SU-DHL-6 (cell line): Measurements from ENCODE around the gene FOXN3.
A peak's percentile ranks its signal among the peaks of the same experiment; 100 is the strongest.

Source experiments
- H2AFZ ChIP-seq: fragments of 200-600 bp; sonication (generic); 2 replicates; pipeline ENCODE4 v1.6.1; 2014; ENCODE audit warnings: low read depth, mild to moderate bottlenecking, moderate library complexity, mixed read lengths, antibody characterized with exemption, low read length; ENCODE audit not compliant: severe bottlenecking
- H3F3A ChIP-seq: fragments of 200-600 bp; shearing (Covaris generic); 2 replicates; pipeline ENCODE4 v1.6.0; 2016; ENCODE audit warnings: antibody characterized with exemption, mild to moderate bottlenecking; ENCODE audit not compliant: insufficient read depth
- H3K27ac ChIP-seq: fragments of 200-600 bp; sonication (generic); 2 replicates; pipeline ENCODE4 v1.5.1; 2016; ENCODE audit warnings: low read depth, mild to moderate bottlenecking, low read length, moderate library complexity, mixed read lengths
- H3K27me3 ChIP-seq: fragments of 200-600 bp; sonication (generic), shearing (Covaris generic); 2 replicates; pipeline ENCODE4 v1.6.0; 2014; ENCODE audit warnings: mild to moderate bottlenecking, low read length
- H3K36me3 ChIP-seq: fragments of 200-600 bp; sonication (generic); 2 replicates; pipeline ENCODE4 v1.6.1; 2014; ENCODE audit warnings: mild to moderate bottlenecking, low read length, mixed read lengths
- H3K4me2 ChIP-seq: fragments of 300-600, 200-600 bp; shearing (Covaris generic), sonication (generic); 2 replicates; pipeline ENCODE4 v1.6.0; 2014; ENCODE audit warnings: low read length, low read depth, mild to moderate bottlenecking; ENCODE audit not compliant: poor library complexity, severe bottlenecking
- H3K4me3 ChIP-seq: fragments of 200-600 bp; sonication (generic); 2 replicates; pipeline ENCODE4 v1.5.1; 2014; ENCODE audit warnings: antibody characterized with exemption, low read length, mild to moderate bottlenecking, mixed read lengths; ENCODE audit not compliant: insufficient read depth, poor library complexity, severe bottlenecking
- H3K79me2 ChIP-seq: fragments of 200-600 bp; sonication (generic); 2 replicates; pipeline ENCODE4 v1.6.1; 2014; ENCODE audit warnings: mild to moderate bottlenecking, low read length, moderate library complexity; ENCODE audit not compliant: insufficient read depth
- H3K9ac ChIP-seq: fragments of 200-600 bp; sonication (generic); 2 replicates; pipeline ENCODE4 v1.7.0; 2014; ENCODE audit warnings: mild to moderate bottlenecking, low read length
- H3K9me2 ChIP-seq: fragments of 200-600 bp; sonication (generic); replicated peaks from 2 replicates; pipeline ENCODE4 v1.6.1; 2014; ENCODE audit warnings: low read length; ENCODE audit not compliant: insufficient read depth
- H3K9me3 ChIP-seq: fragments of 200-600 bp; sonication (generic); 2 replicates; pipeline ENCODE4 v1.6.1; 2014; ENCODE audit warnings: low read length, mixed read lengths; ENCODE audit not compliant: insufficient read depth
- H4K20me1 ChIP-seq: fragments of 200-600 bp; sonication (generic); 2 replicates; pipeline ENCODE4 v1.6.1; 2014; ENCODE audit warnings: low read depth, mild to moderate bottlenecking, antibody characterized with exemption, low read length, moderate library complexity, mixed read lengths
- EZH2phosphoT487 ChIP-seq: fragments of 200-600 bp; sonication (generic), shearing (Covaris generic); conservative IDR thresholded peaks from 2 replicates; pipeline ENCODE4 v1.6.1; 2018; ENCODE audit warnings: mild to moderate bottlenecking, antibody characterized with exemption, low read length, moderate library complexity, mixed read lengths
- TF ChIP-seq, protein P1 (sequence below): fragments of 200-600 bp; sonication (generic); IDR thresholded peaks from one replicate; pipeline ENCODE4 v1.5.1; 2017; ENCODE audit warnings: antibody characterized with exemption, mild to moderate bottlenecking, low read length, moderate library complexity; ENCODE audit not compliant: insufficient read depth, poor library complexity, severe bottlenecking

FOXN3 gene

DNA sequence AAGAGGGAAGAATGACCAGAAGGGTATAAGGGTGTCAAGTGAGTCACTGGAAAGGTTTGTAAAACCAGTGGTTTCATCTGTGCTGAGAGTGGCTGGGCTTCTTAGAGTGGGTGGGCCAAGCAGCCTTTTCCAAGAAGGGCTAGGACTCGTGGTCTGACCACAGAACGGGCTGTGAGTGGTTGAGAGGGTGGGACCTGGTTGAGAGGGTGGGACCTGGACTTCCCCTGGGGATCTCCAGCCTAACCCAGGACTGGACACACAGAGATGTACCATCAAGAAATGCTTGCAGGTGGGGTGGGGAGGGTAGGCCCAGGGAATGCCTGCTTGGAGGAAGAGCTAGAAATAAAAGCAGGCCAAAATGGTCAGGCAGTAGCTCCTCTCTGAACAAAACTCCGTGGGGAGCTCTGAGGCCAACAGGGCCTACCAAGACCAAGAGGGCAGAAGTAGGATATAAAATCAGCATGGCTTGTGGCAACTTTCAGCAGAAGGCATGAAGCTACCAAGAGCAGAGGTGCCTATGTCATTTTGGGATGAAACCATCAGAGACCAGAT is 140.5 kb downstream of the FOXN3 start:
- no peak overlapping the region for H3K9ac ChIP-seq
- H3K4me3 ChIP-seq, result no peak overlapping the region
- 0 out of 2 replicates have a peak overlapping the region, but pooled peaks have one; percentile 0 for H3K27ac ChIP-seq
- H3K9me3 ChIP-seq, result no peaks in the 10 kb centered on the region
- H3K9me2 ChIP-seq, result no peaks in the 10 kb centered on the region
- no peaks in the 10 kb centered on the region for H4K20me1 ChIP-seq
- no peaks in the 10 kb centered on the region for H3F3A ChIP-seq
- H3K4me2 ChIP-seq, result no peak overlapping the region
- TF ChIP-seq, protein P1, sequence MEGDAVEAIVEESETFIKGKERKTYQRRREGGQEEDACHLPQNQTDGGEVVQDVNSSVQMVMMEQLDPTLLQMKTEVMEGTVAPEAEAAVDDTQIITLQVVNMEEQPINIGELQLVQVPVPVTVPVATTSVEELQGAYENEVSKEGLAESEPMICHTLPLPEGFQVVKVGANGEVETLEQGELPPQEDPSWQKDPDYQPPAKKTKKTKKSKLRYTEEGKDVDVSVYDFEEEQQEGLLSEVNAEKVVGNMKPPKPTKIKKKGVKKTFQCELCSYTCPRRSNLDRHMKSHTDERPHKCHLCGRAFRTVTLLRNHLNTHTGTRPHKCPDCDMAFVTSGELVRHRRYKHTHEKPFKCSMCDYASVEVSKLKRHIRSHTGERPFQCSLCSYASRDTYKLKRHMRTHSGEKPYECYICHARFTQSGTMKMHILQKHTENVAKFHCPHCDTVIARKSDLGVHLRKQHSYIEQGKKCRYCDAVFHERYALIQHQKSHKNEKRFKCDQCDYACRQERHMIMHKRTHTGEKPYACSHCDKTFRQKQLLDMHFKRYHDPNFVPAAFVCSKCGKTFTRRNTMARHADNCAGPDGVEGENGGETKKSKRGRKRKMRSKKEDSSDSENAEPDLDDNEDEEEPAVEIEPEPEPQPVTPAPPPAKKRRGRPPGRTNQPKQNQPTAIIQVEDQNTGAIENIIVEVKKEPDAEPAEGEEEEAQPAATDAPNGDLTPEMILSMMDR, result no peak
- no peak for TF ChIP-seq EZH2phosphoT487
- peaks cover 50% of the 10 kb centered on the region for H3K79me2 ChIP-seq
- H3K27me3 ChIP-seq, result no peaks in the 10 kb centered on the region
- no peak overlapping the region for H2AFZ ChIP-seq
- H3K36me3 ChIP-seq, result peaks cover 3% of the 10 kb centered on the region; the same call in 1 of the 2 replicates

- no peaks in the 10 kb centered on the region for H3K36me3 ChIP-seq
- no peaks in the 10 kb centered on the region for H3K9me2 ChIP-seq
- no peaks in the 10 kb centered on the region for H3K9me3 ChIP-seq
- H4K20me1 ChIP-seq, result no peaks in the 10 kb centered on the region
- TF ChIP-seq, protein P1, result no peak
- TF ChIP-seq EZH2phosphoT487, result no peak
- peaks cover 66% of the 10 kb centered on the region for H3K79me2 ChIP-seq
- H3K9ac ChIP-seq, result no peak overlapping the region
- no peak overlapping the region for H3K4me3 ChIP-seq
- H3K27ac ChIP-seq, result peak overlapping the region; percentile 12; the same call in 1 of the 2 replicates
- H2AFZ ChIP-seq, result no peak overlapping the region
- H3K4me2 ChIP-seq, result peak overlapping the region; percentile 36
- H3K27me3 ChIP-seq, result no peaks in the 10 kb centered on the region
- no peaks in the 10 kb centered on the region for H3F3A ChIP-seq
Observed at GRCh38 chr14:89270439-89271227, 146.4 kb downstream of the FOXN3 start.

DNA sequence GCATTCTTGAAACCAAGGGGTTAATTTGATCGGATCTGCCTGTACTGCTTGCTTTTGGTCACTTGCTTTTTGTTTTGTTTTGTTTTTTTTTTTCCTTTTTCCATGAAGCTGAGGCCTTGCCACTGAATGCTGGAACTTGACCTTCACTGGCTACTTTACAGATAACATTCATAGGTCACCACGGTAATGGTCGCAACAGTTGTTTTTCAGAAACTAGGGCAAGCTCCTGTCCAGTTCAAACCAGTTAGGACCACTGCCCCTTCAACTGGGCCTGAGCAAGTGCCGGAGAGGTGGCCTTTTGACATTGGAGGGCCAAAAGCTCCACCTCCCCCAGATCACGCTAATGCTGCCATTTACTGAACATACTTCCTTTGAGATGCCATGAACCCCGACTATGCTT is 147.6 kb downstream of the FOXN3 start:
- Histone ChIP-seq H2AFZ (no peak overlapping the region), H3K79me2 (peaks cover 72% of the 10 kb centered on the region), H3K27me3 (no peaks in the 10 kb centered on the region), H4K20me1 (no peaks in the 10 kb centered on the region), H3K9me2 (no peaks in the 10 kb centered on the region), H3K27ac (no peak overlapping the region), H3K4me3 (no peak overlapping the region), H3K4me2 (no peak overlapping the region), H3F3A (no peaks in the 10 kb centered on the region), H3K36me3 (no peaks in the 10 kb centered on the region), H3K9ac (no peak overlapping the region), H3K9me3 (no peaks in the 10 kb centered on the region)
- TF ChIP-seq, protein P1, result no peak
- no peak for TF ChIP-seq EZH2phosphoT487
